K562 (cell line): ENCODE measurements around the gene PPP6R1. TPM values are rescaled to one million over a fixed set of nuclear protein-coding genes. Genes with fewer than 3 reads are reported as not detected.

Experiments used
- BHLHE40 ChIP-seq: IDR thresholded peaks from 2 replicates; pipeline ENCODE4 v1.6.1; 2011; ENCODE audit warnings: low read length, improper control_type of control experiment
- CC2D1A ChIP-seq: fragments of 450-650 bp; IDR thresholded peaks from 2 replicates; pipeline ENCODE4 v1.6.1; 2017; ENCODE audit warnings: mild to moderate bottlenecking
- CXXC5 ChIP-seq: fragments of 250-450 bp; sonication (Bioruptor Pico); IDR thresholded peaks from 2 replicates; pipeline ENCODE4 v1.8.0; 2022; ENCODE audit warnings: inconsistent platforms, mild to moderate bottlenecking, moderate library complexity
- DPF2 ChIP-seq: fragments of 450-650 bp; IDR thresholded peaks from 2 replicates; pipeline ENCODE4 v1.6.1; 2016
- KLF16 ChIP-seq: IDR thresholded peaks from 2 replicates; pipeline ENCODE4 v1.6.1; 2016; ENCODE audit warnings: antibody characterized with exemption
- SP2 ChIP-seq: IDR thresholded peaks from 2 replicates; pipeline ENCODE4 v1.6.1; 2011; ENCODE audit warnings: mild to moderate bottlenecking, low read depth, low read length, moderate library complexity; ENCODE audit not compliant: poor library complexity, severe bottlenecking; ENCODE audit errors: extremely low read depth
- polyA plus RNA-seq, 8 experiments: library from polyadenylated mRNA; depleted of rRNA in 4 of 8; stranded (reverse) in 5 of 8; unstranded in 3 of 8; fragments of >200 nt; fragmentation: Nextera tagmentation in 2 of 8; fragmentation: Illumina TruSeq in 1 of 8; extraction: Ambion mirVana in 2 of 8; extraction: Trizol in 1 of 8; gene quantifications; 2 replicates each; pipeline versions ENCODE4 v1.2.1 to v1.2.3, GENCODE V29; 2011 to 2014; ENCODE audit warnings: inconsistent platforms in 1 of 8, missing spikeins in 1 of 8
- total RNA-seq, 7 experiments: library from RNA; depleted of rRNA in 6 of 7; stranded (reverse); fragments of >200 nt in 6 of 7; fragmentation: Illumina TruSeq in 2 of 7; extraction: Trizol in 2 of 7; gene quantifications; 2 replicates each; pipeline versions ENCODE4 v1.2.1 to v1.2.3, GENCODE V29; 2011 to 2021; ENCODE audit warnings: low replicate concordance in 1 of 7
- TF ChIP-seq, protein P1 (sequence below): sonication (generic); formaldehyde crosslinking; IDR thresholded peaks from 2 replicates; pipeline ENCODE4 v1.8.0; 2022; ENCODE audit warnings: mild to moderate bottlenecking, missing genetic modification reagents
- TF ChIP-seq, protein P2 (sequence below): IDR thresholded peaks from 2 replicates; pipeline ENCODE4 v1.6.1; 2011; ENCODE audit warnings: borderline replicate concordance, low read depth, mild to moderate bottlenecking, moderate library complexity, low read length; ENCODE audit not compliant: insufficient read depth, poor library complexity, severe bottlenecking
- TF ChIP-seq, protein P3 (sequence below): sonication (generic); formaldehyde crosslinking; IDR thresholded peaks from 2 replicates; pipeline ENCODE4 v1.8.0; 2022; ENCODE audit warnings: mild to moderate bottlenecking, missing genetic modification reagents
- TF ChIP-seq, protein P4 (sequence below), 2 experiments: fragments of 450-650 bp in 1 of 2; sonication (generic) in 1 of 2; formaldehyde crosslinking in 1 of 2; IDR thresholded peaks; 2 replicates each; pipeline versions ENCODE4 v1.7.1 to v1.9.0; 2016 to 2022; ENCODE audit warnings: inconsistent platforms in 1 of 2, mild to moderate bottlenecking in 1 of 2, missing genetic modification reagents in 1 of 2

The PPP6R1 gene
- total and polyA plus RNA-seq, 9 of the 15 experiments (the other 6 are each of a cell fraction or from before 2014, with no cell fraction given): 0.48 to 135 (median 37.2) TPM

DNA sequence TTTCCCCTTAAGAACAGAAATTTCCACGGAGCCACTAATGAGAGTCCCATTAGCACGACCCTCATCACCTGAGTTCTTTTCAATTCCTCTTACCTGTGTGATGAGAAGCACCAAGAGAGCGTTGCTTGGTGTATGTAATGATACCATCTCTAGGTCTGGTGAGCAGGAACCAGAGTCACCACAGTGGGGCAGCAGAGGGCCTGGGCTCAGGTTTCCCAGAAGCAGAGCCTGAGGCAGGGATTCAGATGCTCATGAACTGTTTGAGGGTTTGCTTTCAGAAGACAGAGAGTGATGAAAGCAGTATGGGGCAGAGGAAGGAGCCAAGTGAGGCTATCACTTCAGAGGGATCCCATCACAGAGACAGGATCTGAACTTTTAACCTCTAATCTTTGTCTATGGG lies 46.4 kb downstream of the PPP6R1 start (continued):
- TF ChIP-seq, protein P1, sequence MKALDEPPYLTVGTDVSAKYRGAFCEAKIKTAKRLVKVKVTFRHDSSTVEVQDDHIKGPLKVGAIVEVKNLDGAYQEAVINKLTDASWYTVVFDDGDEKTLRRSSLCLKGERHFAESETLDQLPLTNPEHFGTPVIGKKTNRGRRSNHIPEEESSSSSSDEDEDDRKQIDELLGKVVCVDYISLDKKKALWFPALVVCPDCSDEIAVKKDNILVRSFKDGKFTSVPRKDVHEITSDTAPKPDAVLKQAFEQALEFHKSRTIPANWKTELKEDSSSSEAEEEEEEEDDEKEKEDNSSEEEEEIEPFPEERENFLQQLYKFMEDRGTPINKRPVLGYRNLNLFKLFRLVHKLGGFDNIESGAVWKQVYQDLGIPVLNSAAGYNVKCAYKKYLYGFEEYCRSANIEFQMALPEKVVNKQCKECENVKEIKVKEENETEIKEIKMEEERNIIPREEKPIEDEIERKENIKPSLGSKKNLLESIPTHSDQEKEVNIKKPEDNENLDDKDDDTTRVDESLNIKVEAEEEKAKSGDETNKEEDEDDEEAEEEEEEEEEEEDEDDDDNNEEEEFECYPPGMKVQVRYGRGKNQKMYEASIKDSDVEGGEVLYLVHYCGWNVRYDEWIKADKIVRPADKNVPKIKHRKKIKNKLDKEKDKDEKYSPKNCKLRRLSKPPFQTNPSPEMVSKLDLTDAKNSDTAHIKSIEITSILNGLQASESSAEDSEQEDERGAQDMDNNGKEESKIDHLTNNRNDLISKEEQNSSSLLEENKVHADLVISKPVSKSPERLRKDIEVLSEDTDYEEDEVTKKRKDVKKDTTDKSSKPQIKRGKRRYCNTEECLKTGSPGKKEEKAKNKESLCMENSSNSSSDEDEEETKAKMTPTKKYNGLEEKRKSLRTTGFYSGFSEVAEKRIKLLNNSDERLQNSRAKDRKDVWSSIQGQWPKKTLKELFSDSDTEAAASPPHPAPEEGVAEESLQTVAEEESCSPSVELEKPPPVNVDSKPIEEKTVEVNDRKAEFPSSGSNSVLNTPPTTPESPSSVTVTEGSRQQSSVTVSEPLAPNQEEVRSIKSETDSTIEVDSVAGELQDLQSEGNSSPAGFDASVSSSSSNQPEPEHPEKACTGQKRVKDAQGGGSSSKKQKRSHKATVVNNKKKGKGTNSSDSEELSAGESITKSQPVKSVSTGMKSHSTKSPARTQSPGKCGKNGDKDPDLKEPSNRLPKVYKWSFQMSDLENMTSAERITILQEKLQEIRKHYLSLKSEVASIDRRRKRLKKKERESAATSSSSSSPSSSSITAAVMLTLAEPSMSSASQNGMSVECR (CRISPR knock-in tag): peak; percentile 73
- TF ChIP-seq SP2 (no peak), KLF16 (peak; percentile 56; the same call in 1 of the 2 replicates), CXXC5 (0 out of 2 replicates have a peak, but pooled peaks have one; percentile 20), BHLHE40 (peak; percentile 86), DPF2 (0 out of 2 replicates have a peak, but pooled peaks have one; percentile 37), CC2D1A (peak; percentile 67; the same call in 1 of the 2 replicates)
- TF ChIP-seq, protein P2, sequence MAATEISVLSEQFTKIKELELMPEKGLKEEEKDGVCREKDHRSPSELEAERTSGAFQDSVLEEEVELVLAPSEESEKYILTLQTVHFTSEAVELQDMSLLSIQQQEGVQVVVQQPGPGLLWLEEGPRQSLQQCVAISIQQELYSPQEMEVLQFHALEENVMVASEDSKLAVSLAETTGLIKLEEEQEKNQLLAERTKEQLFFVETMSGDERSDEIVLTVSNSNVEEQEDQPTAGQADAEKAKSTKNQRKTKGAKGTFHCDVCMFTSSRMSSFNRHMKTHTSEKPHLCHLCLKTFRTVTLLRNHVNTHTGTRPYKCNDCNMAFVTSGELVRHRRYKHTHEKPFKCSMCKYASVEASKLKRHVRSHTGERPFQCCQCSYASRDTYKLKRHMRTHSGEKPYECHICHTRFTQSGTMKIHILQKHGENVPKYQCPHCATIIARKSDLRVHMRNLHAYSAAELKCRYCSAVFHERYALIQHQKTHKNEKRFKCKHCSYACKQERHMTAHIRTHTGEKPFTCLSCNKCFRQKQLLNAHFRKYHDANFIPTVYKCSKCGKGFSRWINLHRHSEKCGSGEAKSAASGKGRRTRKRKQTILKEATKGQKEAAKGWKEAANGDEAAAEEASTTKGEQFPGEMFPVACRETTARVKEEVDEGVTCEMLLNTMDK: peak; percentile 52
- TF ChIP-seq, protein P3, sequence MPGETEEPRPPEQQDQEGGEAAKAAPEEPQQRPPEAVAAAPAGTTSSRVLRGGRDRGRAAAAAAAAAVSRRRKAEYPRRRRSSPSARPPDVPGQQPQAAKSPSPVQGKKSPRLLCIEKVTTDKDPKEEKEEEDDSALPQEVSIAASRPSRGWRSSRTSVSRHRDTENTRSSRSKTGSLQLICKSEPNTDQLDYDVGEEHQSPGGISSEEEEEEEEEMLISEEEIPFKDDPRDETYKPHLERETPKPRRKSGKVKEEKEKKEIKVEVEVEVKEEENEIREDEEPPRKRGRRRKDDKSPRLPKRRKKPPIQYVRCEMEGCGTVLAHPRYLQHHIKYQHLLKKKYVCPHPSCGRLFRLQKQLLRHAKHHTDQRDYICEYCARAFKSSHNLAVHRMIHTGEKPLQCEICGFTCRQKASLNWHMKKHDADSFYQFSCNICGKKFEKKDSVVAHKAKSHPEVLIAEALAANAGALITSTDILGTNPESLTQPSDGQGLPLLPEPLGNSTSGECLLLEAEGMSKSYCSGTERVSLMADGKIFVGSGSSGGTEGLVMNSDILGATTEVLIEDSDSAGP (CRISPR knock-in tag): no peak
- TF ChIP-seq, protein P4, sequence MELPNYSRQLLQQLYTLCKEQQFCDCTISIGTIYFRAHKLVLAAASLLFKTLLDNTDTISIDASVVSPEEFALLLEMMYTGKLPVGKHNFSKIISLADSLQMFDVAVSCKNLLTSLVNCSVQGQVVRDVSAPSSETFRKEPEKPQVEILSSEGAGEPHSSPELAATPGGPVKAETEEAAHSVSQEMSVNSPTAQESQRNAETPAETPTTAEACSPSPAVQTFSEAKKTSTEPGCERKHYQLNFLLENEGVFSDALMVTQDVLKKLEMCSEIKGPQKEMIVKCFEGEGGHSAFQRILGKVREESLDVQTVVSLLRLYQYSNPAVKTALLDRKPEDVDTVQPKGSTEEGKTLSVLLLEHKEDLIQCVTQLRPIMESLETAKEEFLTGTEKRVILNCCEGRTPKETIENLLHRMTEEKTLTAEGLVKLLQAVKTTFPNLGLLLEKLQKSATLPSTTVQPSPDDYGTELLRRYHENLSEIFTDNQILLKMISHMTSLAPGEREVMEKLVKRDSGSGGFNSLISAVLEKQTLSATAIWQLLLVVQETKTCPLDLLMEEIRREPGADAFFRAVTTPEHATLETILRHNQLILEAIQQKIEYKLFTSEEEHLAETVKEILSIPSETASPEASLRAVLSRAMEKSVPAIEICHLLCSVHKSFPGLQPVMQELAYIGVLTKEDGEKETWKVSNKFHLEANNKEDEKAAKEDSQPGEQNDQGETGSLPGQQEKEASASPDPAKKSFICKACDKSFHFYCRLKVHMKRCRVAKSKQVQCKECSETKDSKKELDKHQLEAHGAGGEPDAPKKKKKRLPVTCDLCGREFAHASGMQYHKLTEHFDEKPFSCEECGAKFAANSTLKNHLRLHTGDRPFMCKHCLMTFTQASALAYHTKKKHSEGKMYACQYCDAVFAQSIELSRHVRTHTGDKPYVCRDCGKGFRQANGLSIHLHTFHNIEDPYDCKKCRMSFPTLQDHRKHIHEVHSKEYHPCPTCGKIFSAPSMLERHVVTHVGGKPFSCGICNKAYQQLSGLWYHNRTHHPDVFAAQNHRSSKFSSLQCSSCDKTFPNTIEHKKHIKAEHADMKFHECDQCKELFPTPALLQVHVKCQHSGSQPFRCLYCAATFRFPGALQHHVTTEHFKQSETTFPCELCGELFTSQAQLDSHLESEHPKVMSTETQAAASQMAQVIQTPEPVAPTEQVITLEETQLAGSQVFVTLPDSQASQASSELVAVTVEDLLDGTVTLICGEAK (IDR thresholded peaks at IDR 0.05): no peak
- TF ChIP-seq, protein P4 (CRISPR knock-in tag; IDR thresholded peaks at IDR 0.05): no peak
